GM19324 (cell line): ENCODE results near the gene URGCP.
A peak's percentile ranks its signal among the peaks of the same experiment; 100 is the strongest.
"Not testable (repeated sequence)": the region's sequence is repeated elsewhere in the genome, so short reads cannot be mapped to it uniquely, and the experiment has no call there.

Experiments used
- ATAC-seq: cut with Tn5 transposase; IDR thresholded peaks from one replicate; pipeline ENCODE4 v1.9.1; 2021; ENCODE audit warnings: mild to moderate bottlenecking, moderate library complexity; ENCODE audit not compliant: unreplicated experiment, low FRiP score

Gene URGCP

GRCh38 chr7:43922726-43923125 is 16.3 kb upstream of the URGCP start:
- no peak for ATAC-seq

GRCh38 chr7:43921423-43921822 is 15.0 kb upstream of the URGCP start:
- no peak for ATAC-seq

DNA sequence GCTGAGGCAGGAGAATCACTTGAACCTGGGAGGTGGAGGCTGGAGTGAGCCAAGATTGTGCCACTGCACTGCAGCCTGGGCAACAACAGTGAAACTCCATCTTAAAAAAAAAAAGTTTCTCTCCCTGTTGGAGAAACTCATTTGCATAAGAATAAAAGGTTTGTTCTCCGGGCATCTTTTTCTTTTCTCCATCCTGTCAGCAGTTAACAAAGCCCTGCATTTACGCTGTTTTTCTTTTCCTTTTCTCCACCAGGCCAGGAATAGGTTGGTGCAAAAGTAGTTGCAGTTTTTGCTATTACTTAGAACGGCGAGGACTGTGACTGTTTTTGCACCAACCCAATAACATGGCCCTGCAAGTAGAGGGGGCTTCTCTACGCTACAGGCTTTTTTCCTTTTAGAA is 9.5 kb upstream of the URGCP start:
- no peak for ATAC-seq

DNA sequence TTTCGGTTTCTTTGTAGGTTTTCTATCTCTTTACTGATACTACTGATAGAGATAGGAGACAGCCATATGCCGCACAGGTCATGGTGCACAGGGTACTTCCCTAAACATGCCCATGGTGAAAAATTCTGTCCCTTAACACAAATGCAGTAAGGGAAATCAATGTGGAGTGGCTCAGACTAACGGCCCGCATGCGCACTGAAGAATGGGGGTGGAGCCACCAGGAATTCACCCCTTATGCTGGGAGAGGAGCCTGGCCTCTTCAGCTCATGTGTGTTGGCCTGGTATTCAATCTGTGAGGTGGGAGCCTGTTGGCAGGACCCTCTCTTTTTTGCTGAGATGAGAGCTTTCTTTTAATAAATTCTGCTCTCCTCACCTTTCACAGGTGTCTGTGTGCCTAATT is 8.4 kb upstream of the URGCP start:
- ATAC-seq, result no peak

GRCh38 chr7:43905956-43906330 is 453 bp downstream of the URGCP start:
- peak; percentile 21 for ATAC-seq

DNA sequence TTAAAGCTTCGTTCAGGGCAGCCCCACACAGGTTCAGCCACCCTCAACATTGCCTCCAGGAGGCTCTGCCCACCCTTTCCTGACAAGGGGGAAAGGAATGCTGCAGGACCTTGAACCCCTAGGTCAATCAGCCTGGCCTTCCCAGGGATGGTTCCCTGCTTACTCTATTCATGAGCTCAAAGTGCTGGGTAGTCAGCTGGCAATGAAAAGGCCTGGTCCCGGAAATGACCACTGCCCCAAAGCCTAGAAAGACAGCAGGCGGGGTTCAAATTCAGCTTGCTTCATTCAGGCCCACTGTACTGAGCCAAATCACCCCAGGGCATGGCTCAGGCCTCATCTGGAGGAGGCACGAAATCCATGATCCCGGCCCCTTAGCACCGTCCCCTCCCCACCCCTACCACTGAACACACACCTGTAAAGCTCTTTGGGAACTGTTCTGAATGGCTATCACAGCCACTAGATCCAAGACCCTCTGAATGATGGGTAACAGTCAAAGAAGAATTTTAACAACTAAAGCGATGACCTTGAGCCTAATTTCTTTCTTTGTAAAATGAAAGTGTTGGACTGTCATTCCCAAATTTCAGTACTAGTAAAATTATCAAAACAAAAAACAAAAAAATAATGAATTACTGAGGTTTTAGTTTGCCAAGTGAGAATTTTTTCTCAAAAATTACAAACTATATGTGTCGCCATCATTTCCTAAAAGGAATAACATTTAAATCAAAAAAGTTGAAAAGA is 1.0 kb downstream of the URGCP start:
- ATAC-seq, result no peak

DNA sequence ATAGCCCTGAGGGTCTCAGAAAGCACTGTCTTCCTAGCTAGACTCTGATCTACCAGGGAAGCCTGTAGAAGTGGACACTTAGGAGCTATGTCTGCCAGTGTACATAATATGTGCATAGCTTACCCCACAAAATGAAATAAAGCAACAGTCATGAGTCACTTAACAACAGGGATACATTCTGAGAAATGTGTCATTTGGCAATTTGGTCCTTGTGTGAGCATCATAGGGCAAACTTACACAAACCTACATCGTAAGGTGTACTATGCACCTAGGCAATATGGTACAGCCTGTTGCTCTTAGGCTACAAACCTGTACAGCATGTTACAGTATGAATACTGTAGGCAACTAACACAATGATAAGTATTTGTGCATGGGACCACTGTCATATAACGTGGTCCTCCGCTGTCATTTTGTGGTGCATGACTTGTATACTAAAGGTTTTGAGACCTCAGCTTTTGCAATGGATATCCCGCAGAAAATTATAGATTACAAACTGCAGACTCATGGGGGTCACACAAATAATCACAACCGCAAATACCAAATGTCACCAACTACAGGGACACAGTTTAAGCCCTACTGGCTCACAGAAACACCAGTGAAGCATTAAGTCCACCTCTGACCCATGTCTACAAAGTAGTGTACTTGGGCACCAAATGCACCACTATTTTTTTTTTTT is 1.7 kb downstream of the URGCP start:
- ATAC-seq, result no peak

DNA sequence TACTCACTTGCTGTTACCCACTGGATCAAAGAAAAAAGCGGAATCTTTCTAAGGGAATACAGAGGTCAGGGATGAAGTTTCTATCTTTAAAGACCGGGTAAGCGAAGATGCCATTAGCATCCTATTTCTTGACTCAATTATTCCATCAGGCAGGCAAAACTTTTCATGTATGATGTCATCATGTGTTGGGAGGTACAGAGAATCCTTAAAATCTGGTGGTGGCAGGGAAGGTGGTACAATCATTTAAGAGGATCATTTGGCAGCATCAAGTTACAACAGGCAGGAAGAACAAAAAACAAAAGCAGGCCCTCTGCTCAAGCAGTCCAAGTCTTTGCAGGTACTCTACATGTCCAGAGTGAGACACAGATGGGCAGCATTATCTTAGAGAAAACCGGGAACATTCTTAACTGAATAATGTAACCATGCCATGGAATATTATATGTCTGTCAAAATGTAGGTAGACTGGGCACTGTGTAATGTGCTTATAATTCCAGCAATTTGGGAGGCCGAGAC is 3.8 kb downstream of the URGCP start:
- no peak for ATAC-seq

DNA sequence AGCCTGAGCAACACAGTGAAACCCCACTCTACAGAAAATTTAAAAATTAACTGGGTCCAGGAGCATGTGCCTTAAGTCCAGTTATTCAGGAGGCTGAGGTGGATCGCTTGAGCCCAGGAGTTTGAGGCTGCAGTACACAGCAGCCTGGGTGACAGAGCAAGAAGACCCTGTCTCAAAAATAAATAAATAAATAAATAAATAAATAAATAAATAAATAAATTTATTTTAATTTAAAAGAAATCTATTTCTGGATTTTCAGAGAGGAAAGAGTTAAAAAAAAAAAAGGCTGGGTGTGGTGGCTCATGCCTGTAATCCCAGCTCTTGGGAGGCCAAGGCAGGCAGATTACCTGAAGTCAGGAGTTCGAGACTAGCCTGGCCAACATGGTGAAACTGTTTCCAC is 7.8 kb downstream of the URGCP start:
- ATAC-seq, result not testable (repeated sequence)

DNA sequence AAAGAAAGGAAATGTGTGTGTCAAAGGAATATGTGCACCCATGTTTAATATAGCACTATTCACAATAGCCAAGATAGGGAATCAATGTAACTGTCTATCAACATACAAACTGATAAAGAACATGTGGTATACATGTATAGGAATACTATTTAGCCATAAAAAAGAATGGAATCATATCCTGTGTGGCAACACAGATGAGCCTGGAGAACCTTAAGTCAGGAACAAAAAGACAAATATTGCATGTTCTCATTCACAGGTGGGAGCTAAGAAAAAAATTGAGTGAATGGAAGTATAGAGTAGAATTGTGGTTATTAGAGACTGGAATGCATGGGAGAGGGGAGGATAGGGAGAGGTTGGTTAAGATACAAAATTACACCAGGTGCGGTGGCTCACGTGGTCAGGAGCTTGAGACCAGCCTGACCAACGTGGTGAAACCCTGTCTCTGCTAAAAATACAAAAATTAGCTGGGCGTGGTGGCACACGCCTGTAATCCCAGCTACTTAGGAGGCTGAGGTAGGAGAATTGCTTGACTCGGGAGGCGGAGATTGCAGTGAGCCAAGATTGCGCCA is 10.5 kb downstream of the URGCP start:
- no peak for ATAC-seq

DNA sequence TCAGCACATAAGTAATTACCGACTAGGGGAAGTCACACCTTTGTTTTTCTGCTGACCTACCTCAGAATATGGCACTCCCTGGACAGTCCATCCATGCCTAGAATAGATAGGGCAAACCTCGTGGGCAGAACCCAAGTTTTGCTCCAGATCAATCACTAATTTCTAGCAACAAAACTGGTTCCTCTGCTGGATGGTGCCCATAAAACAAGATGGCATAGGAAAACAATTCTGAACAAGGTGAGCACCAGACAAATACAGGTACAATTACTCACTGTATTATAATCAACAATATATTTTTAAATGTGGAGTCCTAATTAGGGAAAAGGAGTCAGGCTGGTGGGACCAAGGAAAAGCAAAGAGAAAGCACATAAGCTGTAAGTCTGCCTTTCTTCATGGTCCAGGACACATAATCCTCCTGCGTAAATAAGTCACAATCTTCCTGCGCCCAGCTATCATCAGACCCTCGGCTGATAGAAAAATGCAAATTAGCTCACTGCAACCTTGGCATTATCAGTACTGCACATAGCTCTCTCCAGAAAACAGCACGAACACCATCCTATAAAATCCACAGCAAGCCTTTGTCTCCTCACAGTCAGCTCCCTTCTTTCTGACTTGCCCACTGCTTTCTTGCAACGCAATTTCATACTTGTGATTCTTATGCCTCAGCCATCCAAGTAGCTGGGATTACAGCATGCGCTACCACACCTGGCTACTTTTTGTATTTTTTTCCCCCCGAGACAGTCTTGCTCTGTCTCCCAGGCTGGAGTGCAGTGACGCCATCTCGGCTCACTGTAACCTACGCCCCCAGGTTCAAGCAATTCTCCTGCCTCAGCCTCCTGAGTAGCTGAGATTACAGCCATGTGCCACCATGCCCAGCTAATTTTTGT is 15.1 kb downstream of the URGCP start:
- no peak for ATAC-seq

DNA sequence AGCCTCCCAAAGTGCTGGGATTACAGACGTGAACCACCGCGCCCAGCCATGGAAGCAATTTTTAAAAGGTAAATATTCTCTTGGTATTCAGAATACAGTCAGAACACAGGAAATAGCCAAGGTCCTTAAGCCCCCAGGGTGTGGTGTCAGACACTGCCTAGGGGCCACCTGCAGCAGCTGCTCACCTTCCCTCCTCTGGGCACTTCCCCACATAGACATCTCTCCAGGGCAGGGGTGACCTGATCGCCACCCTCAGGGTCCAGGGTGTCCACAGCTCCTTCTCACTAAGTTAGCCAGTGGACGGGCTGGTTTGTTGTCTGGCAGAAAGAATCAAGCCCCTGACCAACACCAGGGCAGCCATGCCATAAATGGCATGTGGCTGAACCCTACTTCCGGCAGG is 15.9 kb downstream of the URGCP start:
- ATAC-seq, result no peak

DNA sequence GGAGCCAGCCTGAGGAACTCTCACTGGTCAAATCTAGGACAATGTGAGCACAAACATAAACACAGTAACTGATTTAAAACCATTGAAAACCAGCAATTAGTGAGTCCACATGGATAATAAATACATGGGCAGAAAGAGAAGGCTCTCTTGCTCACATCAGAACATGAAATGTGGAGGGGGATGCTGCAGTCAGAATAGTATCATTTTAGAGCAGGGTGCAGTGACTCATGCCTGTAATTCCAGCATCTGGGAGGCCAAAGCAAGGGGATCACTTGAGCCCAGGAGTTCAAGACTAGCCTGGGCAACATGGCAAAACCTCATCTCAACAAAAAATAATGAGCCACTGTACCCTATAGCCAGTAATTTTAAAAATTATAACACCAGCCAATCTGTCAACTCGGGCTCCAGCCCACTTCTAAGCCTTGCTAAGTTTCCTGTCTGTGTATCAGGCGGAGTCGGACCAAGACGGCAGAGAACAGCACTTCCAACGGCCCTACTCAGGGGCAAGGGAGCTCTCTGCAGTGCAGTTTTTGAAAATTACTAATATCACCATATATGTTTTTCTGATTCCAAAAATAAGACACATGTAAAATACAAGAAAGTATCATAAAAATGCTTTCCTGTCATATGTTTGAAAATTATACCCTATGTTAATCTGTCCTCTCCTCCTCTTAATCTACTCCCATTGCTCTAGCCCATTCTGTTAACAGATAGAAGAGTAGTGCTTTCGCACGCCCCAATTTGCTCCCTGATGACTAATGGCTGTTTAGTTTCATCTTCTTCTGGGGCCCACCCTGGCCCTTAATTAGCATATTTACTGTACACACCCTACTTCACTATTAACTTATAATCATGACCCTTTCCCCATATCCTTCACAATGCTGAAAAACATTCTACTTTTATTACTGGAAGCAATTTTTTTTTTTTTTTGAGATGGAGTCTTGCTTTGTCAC is 17.1 kb downstream of the URGCP start:
- ATAC-seq, result no peak

DNA sequence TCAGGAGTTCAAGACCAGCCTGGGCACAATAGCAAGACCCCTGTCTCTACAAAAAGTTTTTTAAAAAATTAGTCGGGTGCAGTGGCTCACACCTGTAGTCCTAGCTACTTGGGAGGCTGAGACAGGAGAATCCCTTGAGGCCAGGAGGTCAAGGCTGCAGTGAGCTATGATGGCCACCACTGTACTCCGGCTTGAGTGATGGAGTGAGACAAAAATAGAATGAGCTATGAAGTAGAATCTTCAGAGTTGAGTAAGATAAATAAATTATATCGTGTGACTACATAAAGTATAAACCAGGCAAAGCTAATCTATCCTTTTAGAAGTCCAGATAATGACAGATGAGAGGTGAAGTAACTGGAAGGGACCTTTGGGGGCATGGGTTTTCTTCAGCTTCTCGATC is 21.8 kb downstream of the URGCP start:
- no peak for ATAC-seq

DNA sequence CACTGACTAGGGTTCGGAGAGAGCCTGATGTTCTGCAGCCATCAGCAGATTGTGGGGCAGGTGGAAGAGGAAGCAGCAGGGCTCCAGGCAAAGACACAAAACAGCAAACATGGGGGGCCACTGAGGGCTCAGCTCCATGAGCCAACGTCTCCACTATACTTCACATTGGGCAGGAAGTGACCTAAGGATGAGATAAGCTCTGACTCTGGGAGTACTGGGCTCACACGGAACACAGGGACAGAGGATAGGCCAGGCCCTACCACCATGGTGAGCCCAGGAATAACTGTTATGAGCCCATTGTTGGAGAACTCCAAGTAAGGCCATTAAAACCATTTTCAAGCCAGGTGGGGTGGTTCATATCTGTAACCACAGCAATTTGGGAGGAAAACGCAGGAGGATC is 22.2 kb downstream of the URGCP start:
- no peak for ATAC-seq

DNA sequence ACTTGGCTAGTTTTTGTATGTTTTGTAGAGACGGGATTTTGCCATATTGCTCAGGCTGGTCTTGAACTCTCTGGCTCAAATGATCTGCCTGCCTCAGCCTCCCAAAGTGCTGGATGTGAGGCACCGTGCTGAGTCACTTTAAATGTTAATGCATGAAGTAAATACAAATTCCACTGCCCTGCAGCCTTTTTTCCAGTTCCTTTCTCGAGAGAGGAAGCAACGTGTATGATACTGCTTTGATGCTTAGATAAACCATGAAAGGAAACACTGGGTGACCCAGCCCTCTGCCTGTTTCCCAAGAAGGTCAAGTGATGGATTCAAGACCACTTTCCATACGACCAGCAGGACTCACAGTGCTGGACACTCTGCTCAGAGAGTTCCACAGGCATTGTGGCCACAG is 25.8 kb downstream of the URGCP start:
- no peak for ATAC-seq

GRCh38 chr7:43879477-43879876 is 26.9 kb downstream of the URGCP start:
- ATAC-seq, result no peak

- no peak for ATAC-seq
Measured at GRCh38 chr7:43878867-43879266, 27.5 kb downstream of the URGCP start.

GRCh38 chr7:43877968-43878864 is 28.2 kb downstream of the URGCP start:
- no peak for ATAC-seq
